Measurements from ENCODE around the gene DPH3. TPM values are rescaled to one million over a fixed set of nuclear protein-coding genes. Genes with fewer than 3 reads are reported as not detected.

DPH3 gene
- polyA plus RNA-seq, 1 of the 3 experiments (the other 2 are of a cell fraction), result 8.5 TPM

DNA sequence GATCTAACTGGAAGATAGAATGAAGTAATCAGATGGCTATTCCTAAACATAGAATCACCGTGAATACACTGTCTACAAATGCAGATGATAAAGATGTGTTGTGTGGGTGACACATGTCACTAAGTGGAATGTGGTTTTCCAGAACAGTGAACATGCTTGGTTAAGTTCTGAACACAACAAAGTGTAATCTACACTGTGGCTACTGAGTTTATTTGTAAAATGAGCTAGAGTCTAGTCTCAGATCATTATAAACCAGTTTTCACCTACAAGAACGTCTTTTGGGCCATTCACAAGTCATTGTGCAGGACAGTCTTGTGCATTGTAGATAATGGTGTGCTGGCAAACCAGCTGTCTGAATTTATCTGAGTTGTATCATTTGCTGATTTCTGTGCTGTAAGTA lies 35.6 kb upstream of the DPH3 start (continued):
- TF ChIP-seq, protein P1, sequence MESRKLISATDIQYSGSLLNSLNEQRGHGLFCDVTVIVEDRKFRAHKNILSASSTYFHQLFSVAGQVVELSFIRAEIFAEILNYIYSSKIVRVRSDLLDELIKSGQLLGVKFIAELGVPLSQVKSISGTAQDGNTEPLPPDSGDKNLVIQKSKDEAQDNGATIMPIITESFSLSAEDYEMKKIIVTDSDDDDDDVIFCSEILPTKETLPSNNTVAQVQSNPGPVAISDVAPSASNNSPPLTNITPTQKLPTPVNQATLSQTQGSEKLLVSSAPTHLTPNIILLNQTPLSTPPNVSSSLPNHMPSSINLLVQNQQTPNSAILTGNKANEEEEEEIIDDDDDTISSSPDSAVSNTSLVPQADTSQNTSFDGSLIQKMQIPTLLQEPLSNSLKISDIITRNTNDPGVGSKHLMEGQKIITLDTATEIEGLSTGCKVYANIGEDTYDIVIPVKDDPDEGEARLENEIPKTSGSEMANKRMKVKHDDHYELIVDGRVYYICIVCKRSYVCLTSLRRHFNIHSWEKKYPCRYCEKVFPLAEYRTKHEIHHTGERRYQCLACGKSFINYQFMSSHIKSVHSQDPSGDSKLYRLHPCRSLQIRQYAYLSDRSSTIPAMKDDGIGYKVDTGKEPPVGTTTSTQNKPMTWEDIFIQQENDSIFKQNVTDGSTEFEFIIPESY (IDR thresholded peaks at IDR 0.05; ENCODE audit: borderline replicate concordance, low read depth), result no peak
- TF ChIP-seq ELF1 (IDR thresholded peaks at IDR 0.05) (no peak), RCOR1 (IDR thresholded peaks at IDR 0.05; ENCODE audit: low read length) (no peak), SMC3 (IDR thresholded peaks at IDR 0.05; ENCODE audit: low read depth, low read length) (no peak), GABPA (IDR thresholded peaks at IDR 0.05; ENCODE audit: low read depth) (no peak), SIN3A (IDR thresholded peaks at IDR 0.05; ENCODE audit: borderline replicate concordance, low read depth, low read length) (no peak), JUND (IDR thresholded peaks at IDR 0.05) (no peak)
- TF ChIP-seq, protein P2, sequence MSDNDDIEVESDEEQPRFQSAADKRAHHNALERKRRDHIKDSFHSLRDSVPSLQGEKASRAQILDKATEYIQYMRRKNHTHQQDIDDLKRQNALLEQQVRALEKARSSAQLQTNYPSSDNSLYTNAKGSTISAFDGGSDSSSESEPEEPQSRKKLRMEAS (IDR thresholded peaks at IDR 0.05; ENCODE audit: low read depth), result no peak

DNA sequence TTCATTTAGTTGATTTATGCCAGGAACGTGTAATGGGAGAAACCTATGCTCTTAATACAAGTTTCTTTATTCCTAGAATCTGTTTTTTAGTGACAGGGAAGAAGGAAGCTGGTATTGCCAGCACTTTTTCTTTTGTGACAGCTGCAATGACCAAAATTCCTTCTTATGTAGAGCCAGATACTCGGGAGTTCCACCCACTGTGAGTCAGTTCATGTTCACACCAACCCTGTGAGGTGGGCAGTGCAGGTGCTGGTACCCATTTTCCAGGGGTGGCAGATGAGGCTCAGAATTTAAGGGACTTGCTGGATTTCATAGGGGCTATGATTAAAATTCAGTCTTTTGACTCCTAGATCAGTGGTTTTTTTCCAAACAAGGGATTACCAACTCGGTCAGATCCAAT lies 35.0 kb upstream of the DPH3 start:
- Histone ChIP-seq H3K36me3 (replicated peaks in 1 of 2; ENCODE audit: control insufficient read depth in 1 of 2, insufficient read depth in 2 of 2, low read length in 1 of 2) (peaks cover 33 to 76% of the 10 kb centered on the region in 2 experiments), H3K4me2 (no peak overlapping the region)

More for the DNA sequence above, 35.0 kb upstream of the DPH3 start:
- ChIA-PET CTCF (no interaction called here), POLR2A (no interaction called here)
- H3K27ac ChIP-seq (ENCODE audit: low read depth in 2 of 2, low read length in 1 of 2), result no peak overlapping the region
- DNase-seq, result no peak
- H3K79me2 ChIP-seq (ENCODE audit: insufficient read depth), result no peaks in the 10 kb centered on the region
- no peak overlapping the region for H2AFZ ChIP-seq (ENCODE audit: low read depth)
- TF ChIP-seq ELF1 (IDR thresholded peaks at IDR 0.05) (no peak), NFIC (IDR thresholded peaks at IDR 0.05; ENCODE audit: borderline replicate concordance) (no peak), POLR2AphosphoS5 (IDR thresholded peaks at IDR 0.05; ENCODE audit: low read depth, low read length) (no peak), SMC3 (IDR thresholded peaks at IDR 0.05; ENCODE audit: low read depth, low read length) (no peak), JUND (IDR thresholded peaks at IDR 0.05) (no peak), SIN3A (IDR thresholded peaks at IDR 0.05; ENCODE audit: borderline replicate concordance, low read depth, low read length) (no peak), TAF1 (IDR thresholded peaks at IDR 0.05; ENCODE audit: borderline replicate concordance, low read depth, low read length) (no peak), YY1 (IDR thresholded peaks at IDR 0.05; ENCODE audit: low read depth) (no peak)
- TF ChIP-seq, protein P2 (IDR thresholded peaks at IDR 0.05; ENCODE audit: low read depth), result no peak
- TF ChIP-seq, protein P3, sequence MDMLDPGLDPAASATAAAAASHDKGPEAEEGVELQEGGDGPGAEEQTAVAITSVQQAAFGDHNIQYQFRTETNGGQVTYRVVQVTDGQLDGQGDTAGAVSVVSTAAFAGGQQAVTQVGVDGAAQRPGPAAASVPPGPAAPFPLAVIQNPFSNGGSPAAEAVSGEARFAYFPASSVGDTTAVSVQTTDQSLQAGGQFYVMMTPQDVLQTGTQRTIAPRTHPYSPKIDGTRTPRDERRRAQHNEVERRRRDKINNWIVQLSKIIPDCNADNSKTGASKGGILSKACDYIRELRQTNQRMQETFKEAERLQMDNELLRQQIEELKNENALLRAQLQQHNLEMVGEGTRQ (IDR thresholded peaks at IDR 0.05; ENCODE audit: borderline replicate concordance, low read depth, low read length), result no peak
- TF ChIP-seq, protein P4, sequence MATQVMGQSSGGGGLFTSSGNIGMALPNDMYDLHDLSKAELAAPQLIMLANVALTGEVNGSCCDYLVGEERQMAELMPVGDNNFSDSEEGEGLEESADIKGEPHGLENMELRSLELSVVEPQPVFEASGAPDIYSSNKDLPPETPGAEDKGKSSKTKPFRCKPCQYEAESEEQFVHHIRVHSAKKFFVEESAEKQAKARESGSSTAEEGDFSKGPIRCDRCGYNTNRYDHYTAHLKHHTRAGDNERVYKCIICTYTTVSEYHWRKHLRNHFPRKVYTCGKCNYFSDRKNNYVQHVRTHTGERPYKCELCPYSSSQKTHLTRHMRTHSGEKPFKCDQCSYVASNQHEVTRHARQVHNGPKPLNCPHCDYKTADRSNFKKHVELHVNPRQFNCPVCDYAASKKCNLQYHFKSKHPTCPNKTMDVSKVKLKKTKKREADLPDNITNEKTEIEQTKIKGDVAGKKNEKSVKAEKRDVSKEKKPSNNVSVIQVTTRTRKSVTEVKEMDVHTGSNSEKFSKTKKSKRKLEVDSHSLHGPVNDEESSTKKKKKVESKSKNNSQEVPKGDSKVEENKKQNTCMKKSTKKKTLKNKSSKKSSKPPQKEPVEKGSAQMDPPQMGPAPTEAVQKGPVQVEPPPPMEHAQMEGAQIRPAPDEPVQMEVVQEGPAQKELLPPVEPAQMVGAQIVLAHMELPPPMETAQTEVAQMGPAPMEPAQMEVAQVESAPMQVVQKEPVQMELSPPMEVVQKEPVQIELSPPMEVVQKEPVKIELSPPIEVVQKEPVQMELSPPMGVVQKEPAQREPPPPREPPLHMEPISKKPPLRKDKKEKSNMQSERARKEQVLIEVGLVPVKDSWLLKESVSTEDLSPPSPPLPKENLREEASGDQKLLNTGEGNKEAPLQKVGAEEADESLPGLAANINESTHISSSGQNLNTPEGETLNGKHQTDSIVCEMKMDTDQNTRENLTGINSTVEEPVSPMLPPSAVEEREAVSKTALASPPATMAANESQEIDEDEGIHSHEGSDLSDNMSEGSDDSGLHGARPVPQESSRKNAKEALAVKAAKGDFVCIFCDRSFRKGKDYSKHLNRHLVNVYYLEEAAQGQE (IDR thresholded peaks at IDR 0.05; ENCODE audit: low read depth, low read length), result no peak
- TF ChIP-seq, protein P5, sequence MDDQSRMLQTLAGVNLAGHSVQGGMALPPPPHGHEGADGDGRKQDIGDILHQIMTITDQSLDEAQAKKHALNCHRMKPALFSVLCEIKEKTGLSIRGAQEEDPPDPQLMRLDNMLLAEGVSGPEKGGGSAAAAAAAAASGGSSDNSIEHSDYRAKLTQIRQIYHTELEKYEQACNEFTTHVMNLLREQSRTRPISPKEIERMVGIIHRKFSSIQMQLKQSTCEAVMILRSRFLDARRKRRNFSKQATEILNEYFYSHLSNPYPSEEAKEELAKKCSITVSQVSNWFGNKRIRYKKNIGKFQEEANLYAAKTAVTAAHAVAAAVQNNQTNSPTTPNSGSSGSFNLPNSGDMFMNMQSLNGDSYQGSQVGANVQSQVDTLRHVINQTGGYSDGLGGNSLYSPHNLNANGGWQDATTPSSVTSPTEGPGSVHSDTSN (IDR thresholded peaks at IDR 0.05), result no peak
- H3K9me2 ChIP-seq, result no peaks in the 10 kb centered on the region
- H4K20me1 ChIP-seq (ENCODE audit: insufficient read depth), result no peaks in the 10 kb centered on the region
- no peaks in the 10 kb centered on the region for H3K27me3 ChIP-seq (ENCODE audit: insufficient read depth)
- no peaks in the 10 kb centered on the region for H3F3A ChIP-seq (replicated peaks; ENCODE audit: insufficient read depth)
- peaks cover 0 to 4% of the 10 kb centered on the region in 2 experiments; a peak in 1 of 4 replicates for H3K4me1 ChIP-seq (ENCODE audit: control insufficient read depth in 1 of 2, insufficient read depth in 2 of 2, low read depth in 1 of 2, low read length in 1 of 2)
- 88% methylated on average over 3 of the region's 3 CpGs for WGBS (ENCODE audit: low lambda C conversion rate)
- peaks cover 4% of the 10 kb centered on the region; the same call in 1 of the 2 replicates for H3K9me3 ChIP-seq
- no peak overlapping the region for H3K4me3 ChIP-seq (ENCODE audit: low read depth in 2 of 2, low read length in 1 of 2)
- H3K9ac ChIP-seq, result no peak overlapping the region

Data from SK-N-SH (cell line).